PC-9 (cell line): ENCODE measurements around the gene PGPEP1. TPM values are rescaled to one million over a fixed set of nuclear protein-coding genes. Genes with fewer than 3 reads are reported as not detected.
A peak's percentile ranks its signal among the peaks of the same experiment; 100 is the strongest.
"Not testable (repeated sequence)": the region's sequence is repeated elsewhere in the genome, so short reads cannot be mapped to it uniquely, and the experiment has no call there.

Source experiments
- BruUV-seq: library from RNA; stranded (reverse); fragments of 400-500 nt; replicated peaks from 2 replicates; lab custom pipeline; 2021; lab: Mats Ljungman, UMichigan
- CTCF ChIA-PET: fragments of 300-600 bp; sonication (Branson Sonifier 250); formaldehyde crosslinking; loops from one replicate; lab custom pipeline; 2022; ENCODE audit warnings: antibody characterized with exemption; lab: Charles Lee
- POLR2A ChIA-PET: fragments of 300-600 bp; sonication (Branson Sonifier 250); formaldehyde crosslinking; loops from one replicate; lab custom pipeline; 2022; ENCODE audit warnings: antibody characterized with exemption; ENCODE audit not compliant: unreplicated experiment; lab: Charles Lee
- DNase-seq, 2 experiments: peaks; one replicate each; pipeline versions ENCODE4 v3.0.0 to v3.0.0-alpha.2; 2015 to 2022; ENCODE audit warnings: mixed read lengths in 1 of 2
- H2AFZ ChIP-seq: fragments of 200-600 bp; sonication (generic); 2 replicates; pipeline ENCODE4 v1.8.1; 2017; ENCODE audit warnings: antibody characterized with exemption
- H3F3A ChIP-seq: fragments of 200-600 bp; sonication (generic); 2 replicates; pipeline ENCODE4 v1.8.1; 2017; ENCODE audit warnings: antibody characterized with exemption, mild to moderate bottlenecking, low read depth; ENCODE audit not compliant: insufficient read depth
- H3K27ac ChIP-seq: fragments of 200-600 bp; sonication (generic); 2 replicates; pipeline ENCODE4 v1.6.1; 2016; ENCODE audit warnings: mixed run types
- H3K27me3 ChIP-seq: fragments of 200-600 bp; sonication (generic); 2 replicates; pipeline ENCODE4 v1.6.1; 2016; ENCODE audit warnings: low read depth, mixed run types; ENCODE audit not compliant: insufficient read depth
- H3K36me3 ChIP-seq: fragments of 200-600 bp; sonication (generic); 2 replicates; pipeline ENCODE4 v1.6.1; 2016; ENCODE audit warnings: low read depth, mixed run types
- H3K4me1 ChIP-seq: fragments of 200-600 bp; sonication (generic); replicated peaks from 2 replicates; pipeline ENCODE4 v1.6.1; 2016; ENCODE audit warnings: mixed run types; ENCODE audit not compliant: insufficient read depth
- H3K4me2 ChIP-seq: fragments of 200-600 bp; sonication (generic); 2 replicates; pipeline ENCODE4 v1.6.1; 2017; ENCODE audit warnings: mixed run types
- H3K4me3 ChIP-seq: fragments of 200-600 bp; sonication (generic); 2 replicates; pipeline ENCODE4 v1.6.1; 2016; ENCODE audit warnings: mixed run types
- H3K79me2 ChIP-seq: fragments of 200-600 bp; sonication (generic); 2 replicates; pipeline ENCODE4 v1.6.1; 2017; ENCODE audit warnings: low read depth, mixed run types
- H3K9me2 ChIP-seq: fragments of 200-600 bp; sonication (generic); 2 replicates; pipeline ENCODE4 v1.8.1; 2017; ENCODE audit warnings: mild to moderate bottlenecking; ENCODE audit not compliant: insufficient read depth
- H3K9me3 ChIP-seq: fragments of 200-600 bp; sonication (generic); 2 replicates; pipeline ENCODE4 v1.8.1; 2016; ENCODE audit warnings: low read depth; ENCODE audit not compliant: insufficient read depth
- H4K20me1 ChIP-seq: fragments of 200-600 bp; sonication (generic); 2 replicates; pipeline ENCODE4 v1.8.1; 2017; ENCODE audit not compliant: insufficient read depth
- EZH2 ChIP-seq: fragments of 200-600 bp; sonication (generic); IDR thresholded peaks from 2 replicates; pipeline ENCODE4 v1.8.0; 2017; ENCODE audit warnings: antibody characterized with exemption, low read depth
- intact Hi-C: fragments of 100-400 bp; cut with micrococcal nuclease; formaldehyde crosslinking; loops from one replicate; pipeline ENCODE4 v1.10.0; 2022; ENCODE audit not compliant: unreplicated experiment
- total RNA-seq: library from RNA; stranded (reverse); gene quantifications from 2 replicates; pipeline ENCODE4 v1.2.3, GENCODE V29; 2021
- TF ChIP-seq, protein P1 (sequence below): fragments of 200-600 bp; sonication (generic); conservative IDR thresholded peaks from 2 replicates; pipeline ENCODE4 v1.6.1; 2017; ENCODE audit warnings: mixed run types, antibody characterized with exemption, mild to moderate bottlenecking, moderate library complexity

Gene PGPEP1
- total RNA-seq, 1 experiment from 2014 or later: 53.6 TPM

DNA sequence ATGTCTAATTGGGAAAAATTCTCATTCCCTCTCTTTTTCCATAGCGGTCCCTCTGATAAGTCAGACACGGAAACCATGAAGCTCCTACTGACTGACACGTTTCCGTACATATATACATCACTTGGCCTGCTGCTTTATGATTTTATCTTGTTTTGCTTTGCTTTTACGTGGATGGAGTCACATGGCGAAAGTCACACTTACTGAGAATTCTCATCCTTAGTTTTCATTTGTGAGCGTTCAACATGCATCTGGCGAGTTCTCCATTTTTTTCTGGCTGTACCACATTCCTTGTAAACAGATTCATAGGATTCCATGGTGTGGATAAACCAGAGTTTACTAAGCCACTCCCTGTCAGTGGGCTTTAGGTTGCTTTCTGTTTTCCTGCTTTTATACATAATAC lies 21.2 kb downstream of the PGPEP1 start:
- DNase-seq: peak in 1 of 2 experiments; percentile 60
- no peaks in the 10 kb centered on the region for H4K20me1 ChIP-seq
- no peaks in the 10 kb centered on the region for H3K9me2 ChIP-seq
- no peak for TF ChIP-seq EZH2
- TF ChIP-seq, protein P1, sequence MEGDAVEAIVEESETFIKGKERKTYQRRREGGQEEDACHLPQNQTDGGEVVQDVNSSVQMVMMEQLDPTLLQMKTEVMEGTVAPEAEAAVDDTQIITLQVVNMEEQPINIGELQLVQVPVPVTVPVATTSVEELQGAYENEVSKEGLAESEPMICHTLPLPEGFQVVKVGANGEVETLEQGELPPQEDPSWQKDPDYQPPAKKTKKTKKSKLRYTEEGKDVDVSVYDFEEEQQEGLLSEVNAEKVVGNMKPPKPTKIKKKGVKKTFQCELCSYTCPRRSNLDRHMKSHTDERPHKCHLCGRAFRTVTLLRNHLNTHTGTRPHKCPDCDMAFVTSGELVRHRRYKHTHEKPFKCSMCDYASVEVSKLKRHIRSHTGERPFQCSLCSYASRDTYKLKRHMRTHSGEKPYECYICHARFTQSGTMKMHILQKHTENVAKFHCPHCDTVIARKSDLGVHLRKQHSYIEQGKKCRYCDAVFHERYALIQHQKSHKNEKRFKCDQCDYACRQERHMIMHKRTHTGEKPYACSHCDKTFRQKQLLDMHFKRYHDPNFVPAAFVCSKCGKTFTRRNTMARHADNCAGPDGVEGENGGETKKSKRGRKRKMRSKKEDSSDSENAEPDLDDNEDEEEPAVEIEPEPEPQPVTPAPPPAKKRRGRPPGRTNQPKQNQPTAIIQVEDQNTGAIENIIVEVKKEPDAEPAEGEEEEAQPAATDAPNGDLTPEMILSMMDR: no peak
- H3K4me1 ChIP-seq: peaks cover 44% of the 10 kb centered on the region
- POLR2A ChIA-PET: no interaction called here
- peaks cover 41% of the 10 kb centered on the region for H3F3A ChIP-seq
- no peaks in the 10 kb centered on the region for H3K9me3 ChIP-seq
- no peaks in the 10 kb centered on the region for H3K27me3 ChIP-seq
- H2AFZ ChIP-seq: no peak overlapping the region
- CTCF ChIA-PET: interaction anchor here (0.5 kb wide), 1 partner anchor 34 kb away, joined by 6 read pairs; no protein-coding TSS in a partner anchor
- no TSS peak for BruUV-seq
- H3K4me2 ChIP-seq: no peak overlapping the region
- intact Hi-C loops: no loop called here
- H3K27ac ChIP-seq: peak overlapping the region; percentile 29
- no peak overlapping the region for H3K4me3 ChIP-seq
- H3K36me3 ChIP-seq: peaks cover 18% of the 10 kb centered on the region; the same call in 1 of the 2 replicates
- no peaks in the 10 kb centered on the region for H3K79me2 ChIP-seq

DNA sequence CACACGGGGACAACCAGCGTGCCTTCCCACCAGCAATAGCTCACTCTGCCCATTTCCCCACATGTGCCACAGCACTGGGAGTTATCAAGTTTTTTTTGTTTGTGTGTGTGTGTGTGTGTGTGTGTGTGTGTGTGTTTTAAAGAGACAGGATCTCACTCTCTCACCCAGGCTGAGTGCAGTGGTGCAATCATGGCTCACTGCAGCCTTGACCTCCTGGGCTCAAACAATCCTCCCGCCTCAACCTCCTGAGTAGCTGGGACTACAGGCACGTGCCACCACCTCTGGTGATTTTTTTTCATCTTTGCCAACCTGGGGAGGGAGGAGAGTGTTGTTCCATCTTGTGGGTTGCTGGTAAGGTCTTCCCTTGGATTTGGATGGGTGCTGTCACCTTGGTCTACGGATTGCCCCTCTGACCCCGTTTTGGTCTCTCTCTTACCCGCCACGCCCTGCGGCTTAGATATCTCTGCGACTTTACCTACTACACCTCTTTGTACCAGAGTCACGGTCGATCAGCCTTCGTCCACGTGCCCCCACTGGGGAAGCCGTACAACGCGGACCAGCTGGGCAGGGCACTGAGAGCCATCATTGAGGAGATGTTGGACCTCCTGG lies 22.6 kb downstream of the PGPEP1 start:
- ChIA-PET POLR2A (no interaction called here), CTCF (no interaction called here)
- Histone ChIP-seq H3K9me3 (no peaks in the 10 kb centered on the region), H3K36me3 (0 out of 2 replicates have a peak, but pooled peaks cover 4% of the 10 kb centered on the region), H2AFZ (no peak overlapping the region), H3K9me2 (no peaks in the 10 kb centered on the region), H3K27ac (no peak overlapping the region), H3F3A (peaks cover 48% of the 10 kb centered on the region), H3K4me1 (peaks cover 50% of the 10 kb centered on the region), H3K79me2 (no peaks in the 10 kb centered on the region), H4K20me1 (no peaks in the 10 kb centered on the region), H3K4me3 (no peak overlapping the region), H3K27me3 (no peaks in the 10 kb centered on the region), H3K4me2 (no peak overlapping the region)
- intact Hi-C loops: no loop called here
- peak in 1 of 2 experiments; percentile 1 for DNase-seq
- TF ChIP-seq, protein P1: no peak
- TF ChIP-seq EZH2: no peak
- BruUV-seq: no TSS peak

DNA sequence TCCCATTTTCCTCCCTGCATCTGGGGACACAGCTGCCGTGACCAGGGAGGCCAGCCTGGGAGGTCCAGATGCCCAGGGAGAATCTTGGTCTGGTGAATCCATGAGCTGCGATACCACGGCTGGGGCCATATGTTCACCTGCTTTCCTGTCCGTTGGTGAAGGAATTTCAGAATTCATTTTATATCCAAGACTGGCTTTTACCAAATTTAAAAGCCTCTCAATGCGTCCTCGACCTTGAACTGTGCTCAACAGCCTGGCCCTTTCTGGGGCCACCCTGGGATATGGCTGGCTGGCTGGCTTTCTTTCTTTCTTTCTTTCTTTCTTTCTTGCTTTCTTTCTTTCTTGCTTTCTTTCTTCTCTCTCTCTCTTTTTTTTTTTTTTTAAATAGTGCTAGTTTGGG lies 23.4 kb downstream of the PGPEP1 start:
- Histone ChIP-seq H4K20me1 (no peaks in the 10 kb centered on the region), H3K27me3 (no peaks in the 10 kb centered on the region), H3K9me3 (no peaks in the 10 kb centered on the region), H3K9me2 (no peaks in the 10 kb centered on the region), H3K79me2 (no peaks in the 10 kb centered on the region), H3K27ac (peak overlapping the region; percentile 98), H2AFZ (no peak overlapping the region), H3F3A (peaks cover 52% of the 10 kb centered on the region), H3K4me3 (no peak overlapping the region), H3K4me1 (peaks cover 50% of the 10 kb centered on the region), H3K36me3 (0 out of 2 replicates have a peak, but pooled peaks cover 4% of the 10 kb centered on the region), H3K4me2 (peak overlapping the region; percentile 70; the same call in 1 of the 2 replicates)
- BruUV-seq: no TSS peak
- no peak for DNase-seq
- TF ChIP-seq, protein P1: no peak
- no peak for TF ChIP-seq EZH2
- ChIA-PET CTCF (no interaction called here), POLR2A (no interaction called here)
- intact Hi-C loops: loop anchor here (2.0 kb wide), 1 partner anchor 17 kb away; no protein-coding TSS in a partner anchor

GRCh38 chr19:18364277-18364825 lies 24.0 kb downstream of the PGPEP1 start:
- peak in 1 of 2 experiments; percentile 26 for DNase-seq
- peak overlapping the region; percentile 2; the same call in 1 of the 2 replicates for H3K4me3 ChIP-seq
- H4K20me1 ChIP-seq, H3K27me3 ChIP-seq, H3K79me2 ChIP-seq, H3K36me3 ChIP-seq, H3K9me3 ChIP-seq, H3K9me2 ChIP-seq, H2AFZ ChIP-seq: not testable (repeated sequence)
- H3K27ac ChIP-seq: peak overlapping the region; percentile 98
- H3F3A ChIP-seq: peaks cover 52% of the 10 kb centered on the region
- CTCF ChIA-PET: interaction anchor here (0.7 kb wide), 1 partner anchor 15 kb away, joined by 5 read pairs; no protein-coding TSS in a partner anchor
- BruUV-seq: TSS peak; percentile 80
- POLR2A ChIA-PET: interaction anchor here (0.6 kb wide), 1 partner anchor 869 kb away, joined by 3 read pairs; no protein-coding TSS in a partner anchor
- intact Hi-C loops: loop anchor here (2.0 kb wide), 1 partner anchor 16 kb away; no protein-coding TSS in a partner anchor
- peaks cover 50% of the 10 kb centered on the region for H3K4me1 ChIP-seq
- H3K4me2 ChIP-seq: peak overlapping the region; percentile 70
